GM19240 (cell line): ENCODE measurements around the gene ERBB4.

Experiments used
- DNase-seq: peaks from one replicate; pipeline ENCODE4 v3.0.0; 2011; ENCODE audit warnings: low spot score; ENCODE audit not compliant: insufficient read length

The ERBB4 gene

DNA sequence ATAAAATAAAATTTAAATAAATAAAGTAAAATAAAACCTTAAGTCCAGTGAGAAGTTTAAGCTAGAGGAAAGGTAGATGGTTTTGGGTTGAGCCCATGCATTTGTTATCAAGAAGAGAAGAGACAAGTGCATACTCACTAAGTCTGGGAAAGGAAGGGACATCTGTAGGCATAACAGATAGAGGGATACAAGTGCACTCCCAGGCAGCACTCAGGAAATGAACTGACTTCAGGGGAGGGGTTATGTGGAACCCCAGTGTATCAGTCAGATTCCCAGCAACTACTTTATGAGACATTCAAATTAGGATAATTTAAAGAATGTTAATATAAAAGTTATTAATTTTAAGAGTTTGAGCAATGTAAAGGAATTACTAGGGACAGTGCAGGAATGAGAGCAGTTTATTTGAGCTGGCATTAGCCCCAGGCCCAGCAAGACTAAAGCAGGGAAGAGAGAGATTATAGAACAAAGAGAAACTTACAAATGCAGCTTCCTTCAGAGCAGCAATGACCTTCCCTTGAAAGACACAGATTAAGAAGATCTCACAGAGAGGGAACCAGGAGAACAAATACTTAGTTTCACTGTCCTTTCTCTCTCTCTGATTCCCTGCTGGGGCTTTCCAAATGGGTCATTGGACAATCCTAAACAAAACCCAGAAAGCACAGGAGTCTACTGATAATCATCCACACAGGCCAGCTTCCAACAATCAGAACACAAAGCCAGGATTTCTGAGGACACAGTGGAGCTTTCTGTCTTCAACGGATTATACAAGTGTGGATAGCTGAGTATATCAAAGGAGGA lies 109.7 kb downstream of the ERBB4 start:
- DNase-seq: no peak

DNA sequence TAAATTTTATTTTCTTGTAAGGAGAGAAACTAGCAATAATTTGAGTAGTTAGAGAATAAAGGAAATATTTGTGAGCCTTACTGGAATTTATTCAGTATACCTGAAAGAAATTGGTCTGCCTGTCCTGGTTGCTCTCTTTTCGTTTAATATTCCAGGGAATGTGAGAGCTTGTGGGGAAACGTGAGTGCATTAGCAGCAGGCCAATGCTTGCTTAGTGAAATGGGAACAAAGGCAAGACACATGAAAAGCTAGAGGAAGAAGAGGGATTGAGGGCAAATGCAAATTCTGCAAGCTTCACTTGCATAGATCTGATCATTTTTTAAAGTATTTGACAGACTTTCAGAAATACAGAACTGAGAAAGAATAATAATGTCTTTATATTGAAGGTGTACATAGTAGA lies 111.0 kb downstream of the ERBB4 start:
- no peak for DNase-seq

DNA sequence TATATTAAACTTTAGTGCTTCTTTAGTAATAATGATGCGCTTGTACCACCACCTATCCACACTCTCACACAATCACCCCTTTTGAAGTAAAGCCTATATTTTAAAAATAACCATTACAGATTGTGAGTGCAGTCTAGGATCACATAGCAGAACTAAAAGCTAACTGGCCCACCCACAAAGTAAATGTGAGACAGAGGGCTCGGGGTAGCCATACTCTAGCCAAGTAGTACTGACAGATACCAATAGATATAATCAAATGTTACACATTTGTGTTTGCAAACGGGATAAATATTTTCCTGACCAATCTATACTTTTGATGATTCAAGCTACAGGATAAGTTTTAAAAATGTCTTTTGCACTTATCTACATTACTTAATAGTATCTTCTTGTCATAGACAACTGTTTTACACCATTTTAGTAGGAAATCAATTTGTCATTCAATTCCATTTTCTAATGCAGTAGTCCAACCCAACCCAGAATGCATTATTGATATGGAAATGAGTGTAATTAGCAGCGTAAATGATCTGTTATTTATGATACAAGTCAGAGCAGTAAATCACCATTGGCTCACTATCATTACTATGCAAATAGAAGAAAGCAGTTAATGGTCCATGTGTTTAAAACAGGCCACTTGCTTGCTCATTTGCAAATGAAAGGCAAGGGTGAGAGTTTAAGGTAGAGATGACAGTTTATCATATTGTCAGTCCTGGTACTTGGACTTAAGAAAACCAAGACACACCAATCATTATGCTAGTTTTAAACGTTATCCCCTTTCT lies 111.8 kb downstream of the ERBB4 start:
- DNase-seq: no peak

DNA sequence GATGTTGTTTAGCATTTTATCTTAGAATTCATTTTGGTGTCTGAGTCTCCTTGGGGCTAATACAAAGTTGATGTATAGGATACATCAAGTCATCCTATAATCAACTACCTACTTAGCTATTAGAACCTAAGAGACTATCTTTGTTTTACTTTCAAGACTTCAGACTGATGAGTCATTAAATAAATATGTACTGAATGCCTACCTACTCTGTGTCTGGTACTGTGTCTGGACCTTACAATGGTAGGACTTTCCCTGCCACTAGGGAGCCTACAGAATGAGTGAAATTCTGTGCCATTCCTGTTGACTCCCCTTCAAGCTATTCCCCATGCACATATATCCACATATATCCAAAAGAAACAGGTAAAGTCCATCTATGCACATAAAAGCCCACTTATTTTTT lies 114.5 kb downstream of the ERBB4 start:
- DNase-seq: no peak

DNA sequence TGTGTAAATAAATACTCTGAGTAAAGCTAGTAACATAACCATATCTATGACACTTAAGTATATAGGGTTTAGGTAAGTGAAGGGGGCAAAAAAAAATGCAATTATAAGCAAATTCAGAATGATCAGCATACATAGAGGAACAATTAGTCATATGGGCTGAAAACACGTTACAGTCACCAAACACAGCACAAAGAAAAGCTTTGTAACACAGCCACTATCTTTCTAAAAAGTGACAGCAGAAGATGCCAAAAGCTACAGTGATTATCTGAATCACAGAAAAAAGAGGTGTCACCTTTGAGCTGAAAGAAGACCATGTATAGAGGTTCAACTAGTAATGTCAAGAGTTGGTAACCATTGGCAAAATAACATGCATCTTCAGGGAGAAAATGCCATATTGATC lies 115.5 kb downstream of the ERBB4 start:
- DNase-seq: no peak

DNA sequence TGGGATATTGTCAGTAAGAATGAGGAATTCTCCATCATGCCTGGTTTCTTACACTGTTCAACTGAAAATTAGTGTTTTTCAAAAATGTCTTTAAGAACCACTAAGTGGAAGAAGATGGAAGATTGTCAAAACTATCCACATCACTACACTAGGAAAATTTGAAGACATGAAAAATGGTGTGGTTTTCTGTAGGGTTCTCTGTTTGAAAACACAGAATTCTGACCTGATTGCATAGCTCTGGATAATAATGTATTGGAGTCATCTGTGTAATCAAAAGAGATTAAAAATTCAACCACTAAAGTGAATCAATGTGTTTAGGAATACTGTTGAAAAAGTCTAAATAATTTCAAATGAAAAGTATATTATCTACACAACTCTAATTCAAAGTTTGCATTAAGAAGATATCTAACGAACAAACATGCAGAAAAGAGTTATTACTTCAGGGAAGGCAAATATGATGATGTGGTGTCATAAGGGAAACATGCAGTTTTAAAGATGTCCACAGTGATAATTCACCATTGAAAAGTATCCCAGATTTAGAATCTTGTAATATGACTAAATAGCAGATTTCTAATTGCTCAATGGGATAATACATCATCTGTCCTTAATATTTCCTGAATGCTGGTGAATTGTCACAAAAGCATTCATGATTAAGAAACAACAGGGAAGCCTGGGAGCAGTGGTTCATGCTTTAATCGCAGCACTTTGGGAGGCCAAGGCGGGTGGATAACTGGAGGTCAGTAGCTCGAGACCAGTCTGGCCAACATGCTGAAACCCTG lies 116.9 kb downstream of the ERBB4 start:
- no peak for DNase-seq

DNA sequence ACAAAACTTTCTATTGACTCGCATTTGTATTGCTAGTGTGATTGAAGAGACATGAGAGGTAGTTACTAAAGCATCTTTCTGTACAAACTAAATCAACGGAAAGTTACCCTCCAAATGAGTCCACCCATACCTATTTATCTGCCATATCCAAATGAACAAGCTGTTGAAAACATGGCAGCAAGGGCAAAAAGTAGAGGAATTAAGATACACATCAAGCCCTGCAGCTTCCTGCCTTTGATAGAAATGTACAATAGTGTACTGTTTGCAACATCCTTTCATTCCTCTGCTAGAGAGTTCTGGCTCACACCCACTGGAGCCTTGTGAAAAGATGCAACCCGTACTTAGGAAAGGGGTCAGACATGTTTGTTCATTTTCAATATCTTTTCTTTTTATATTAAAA lies 122.5 kb downstream of the ERBB4 start:
- no peak for DNase-seq

DNA sequence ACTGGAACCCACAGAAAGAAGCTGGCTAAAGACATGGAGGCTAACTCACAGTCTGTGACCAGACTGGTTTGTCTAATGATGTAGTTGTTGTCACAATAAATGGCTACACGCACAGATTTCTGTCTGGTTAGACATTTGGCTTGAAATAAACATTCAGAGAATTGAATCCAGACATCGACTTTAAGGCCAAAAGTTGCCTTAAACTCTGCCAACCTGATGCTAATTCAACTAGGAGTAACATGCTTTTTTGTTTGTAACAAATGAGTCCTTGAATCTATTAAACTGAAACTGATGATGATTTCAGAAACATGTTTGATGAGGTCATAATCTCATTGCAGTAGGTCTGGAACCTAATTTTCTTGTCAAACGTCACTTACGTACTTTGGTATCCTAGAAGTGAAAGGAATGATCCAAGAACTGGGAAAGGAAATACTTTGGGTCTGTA lies 123.8 kb downstream of the ERBB4 start:
- no peak for DNase-seq

DNA sequence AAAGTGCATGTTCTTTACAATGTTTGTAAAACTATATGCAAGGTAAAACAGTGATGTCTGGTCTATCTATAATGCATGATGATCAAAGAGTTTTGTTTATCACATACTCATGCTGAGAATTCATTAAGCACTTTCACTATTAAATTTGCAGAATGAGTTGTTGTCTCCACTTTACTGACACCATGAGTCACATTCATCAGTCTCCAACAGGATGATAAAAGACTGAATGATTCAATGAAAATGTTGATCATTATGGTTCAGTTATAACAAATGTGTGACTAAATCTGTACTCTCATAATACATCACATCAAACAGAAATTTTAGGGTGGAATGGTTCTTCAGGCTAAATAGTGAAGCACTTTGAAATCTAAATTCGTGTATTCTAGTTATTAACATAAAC lies 129.0 kb downstream of the ERBB4 start:
- DNase-seq: no peak

DNA sequence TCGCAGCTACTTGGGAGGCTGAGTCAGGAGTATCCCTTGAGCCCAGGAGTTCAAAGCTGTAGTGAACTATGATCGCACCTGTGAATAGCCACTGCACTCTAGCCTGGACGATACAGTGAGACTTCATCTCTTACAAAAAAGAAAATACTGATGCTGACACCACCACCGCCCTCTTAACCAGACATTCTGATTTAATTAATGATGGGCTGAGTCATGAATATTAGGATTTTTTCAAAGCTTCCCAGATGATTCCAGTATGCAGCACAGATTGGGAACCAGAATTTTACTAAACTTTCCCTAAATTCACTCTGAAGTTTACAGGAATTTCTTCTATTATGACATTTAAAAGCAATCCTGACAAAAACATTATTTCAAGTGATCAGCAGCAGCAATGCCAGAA lies 130.1 kb downstream of the ERBB4 start:
- no peak for DNase-seq

DNA sequence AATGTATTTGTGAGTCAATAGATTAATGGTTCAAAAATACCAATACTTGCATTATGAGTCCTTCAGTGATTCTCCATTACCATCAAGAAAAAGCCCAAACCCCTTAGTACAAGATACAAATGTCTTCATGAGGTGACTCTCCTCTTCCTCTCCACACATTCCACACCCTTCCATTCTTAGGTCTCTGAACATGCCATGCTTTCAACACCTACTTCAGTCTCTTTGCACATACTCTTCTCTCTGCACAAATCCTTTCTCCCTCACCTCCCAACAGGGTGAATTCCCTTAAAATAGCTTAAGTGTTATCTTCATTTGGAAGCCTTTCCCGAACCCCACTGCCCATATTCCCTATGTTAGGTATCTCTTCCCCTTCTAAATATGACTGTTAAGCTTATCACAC lies 131.9 kb downstream of the ERBB4 start:
- DNase-seq: no peak

DNA sequence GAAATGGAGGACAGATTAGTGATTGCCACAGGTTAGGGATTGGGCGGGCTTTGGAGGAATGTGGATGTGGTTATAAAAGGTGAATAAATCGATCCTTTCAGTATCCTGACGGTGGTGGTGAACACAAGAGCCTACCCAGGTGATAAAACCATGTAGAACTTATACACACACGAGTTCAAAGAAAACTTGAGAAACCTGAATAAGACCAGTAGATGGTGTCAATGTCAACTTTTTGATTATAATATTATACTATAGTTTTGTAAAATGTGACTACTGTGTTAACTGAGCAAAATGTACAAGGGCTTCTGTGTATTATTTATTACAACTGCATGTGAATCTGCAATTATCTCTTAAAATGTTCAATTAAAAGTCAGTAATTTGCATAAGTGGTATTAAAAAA lies 136.3 kb downstream of the ERBB4 start:
- no peak for DNase-seq

DNA sequence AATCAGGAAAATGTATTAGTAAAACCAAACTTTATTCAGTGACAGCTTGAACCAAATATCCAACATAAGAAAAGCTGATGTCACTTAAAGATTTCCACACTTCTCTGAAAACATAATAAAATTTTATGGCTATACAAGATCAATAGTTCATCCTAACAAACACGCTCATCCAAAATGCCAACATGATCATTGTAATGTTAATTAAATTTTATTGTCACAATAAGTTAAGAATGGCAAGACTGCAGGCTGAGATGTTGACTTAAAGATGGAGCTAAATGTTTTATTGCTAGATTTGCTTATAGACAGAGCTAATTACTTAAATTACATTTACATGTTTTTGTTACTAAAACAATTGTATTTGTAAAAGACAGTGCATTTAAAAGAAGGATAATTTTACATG lies 140.3 kb downstream of the ERBB4 start:
- no peak for DNase-seq

DNA sequence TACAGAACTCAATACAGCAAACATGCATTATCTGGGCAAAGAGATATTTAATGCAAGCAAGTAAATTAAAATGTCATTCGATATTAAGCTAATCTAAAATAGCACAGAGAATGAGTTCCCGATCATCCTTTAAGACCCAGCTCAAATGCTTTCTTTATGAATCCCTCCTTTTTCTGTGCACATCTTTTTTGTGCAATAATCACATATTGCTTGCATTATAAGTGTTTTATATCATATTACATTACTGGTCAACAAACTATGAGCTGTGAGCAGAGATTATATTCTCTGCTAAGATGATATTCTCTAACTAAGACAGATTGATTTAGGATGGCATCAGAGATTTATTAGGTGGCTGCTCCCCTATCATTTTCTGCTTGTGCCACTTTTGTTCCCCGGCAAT lies 146.1 kb downstream of the ERBB4 start:
- no peak for DNase-seq

DNA sequence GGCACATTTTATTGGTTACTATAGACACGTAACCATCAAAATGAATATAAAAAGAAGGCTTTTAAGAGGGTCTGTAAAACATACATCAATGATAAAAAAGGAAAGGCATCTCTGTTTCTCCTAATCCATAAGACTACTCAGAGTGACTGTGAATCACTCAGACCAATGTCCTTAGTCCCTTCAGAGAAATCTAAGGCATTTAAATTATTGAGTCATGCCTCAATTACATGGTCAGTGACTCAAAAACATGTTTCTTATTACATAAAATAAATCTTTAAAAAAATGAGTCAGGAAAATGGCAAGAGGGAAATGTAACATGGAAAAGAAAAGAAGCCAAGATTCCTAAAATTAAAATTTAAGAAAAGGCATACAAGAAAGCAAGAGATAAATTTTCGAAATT lies 146.6 kb downstream of the ERBB4 start:
- DNase-seq: no peak

DNA sequence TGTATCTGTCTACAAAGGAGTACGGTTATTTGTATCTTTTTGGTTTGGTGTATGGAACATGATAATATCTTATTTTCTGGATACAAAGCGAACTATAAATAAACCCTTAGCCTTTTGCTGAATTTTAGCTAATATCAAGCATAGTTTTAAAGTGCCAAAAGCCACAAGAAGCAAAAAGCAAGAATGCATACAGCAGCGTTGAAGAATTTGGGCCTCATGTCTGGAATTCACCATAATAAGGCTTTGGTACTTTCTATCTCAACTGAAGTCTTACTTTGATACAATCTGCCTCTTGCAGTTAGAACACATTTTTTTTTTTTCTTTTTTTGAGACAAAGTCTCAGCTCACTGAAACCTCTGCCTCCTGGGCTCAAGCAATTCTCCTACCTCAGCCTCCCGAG lies 151.5 kb downstream of the ERBB4 start:
- DNase-seq: no peak

DNA sequence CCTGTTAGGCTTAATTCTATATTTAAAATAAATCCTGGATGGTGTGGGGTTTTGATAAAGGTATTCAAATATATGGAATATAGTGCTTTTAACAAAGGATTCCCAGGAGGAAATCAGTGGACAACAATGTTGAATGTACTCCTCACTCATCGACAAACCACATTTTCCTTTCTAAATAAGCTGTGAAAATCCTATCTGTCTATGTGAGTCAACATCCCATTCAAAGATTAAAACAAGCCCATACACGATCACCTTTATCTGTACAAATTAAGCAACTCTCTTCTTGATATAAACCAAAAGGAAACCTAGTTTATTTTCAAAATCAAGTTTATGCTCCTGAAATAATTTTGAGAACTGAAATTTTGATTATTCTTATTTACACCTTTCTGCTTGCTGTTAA lies 153.4 kb downstream of the ERBB4 start:
- DNase-seq: no peak

DNA sequence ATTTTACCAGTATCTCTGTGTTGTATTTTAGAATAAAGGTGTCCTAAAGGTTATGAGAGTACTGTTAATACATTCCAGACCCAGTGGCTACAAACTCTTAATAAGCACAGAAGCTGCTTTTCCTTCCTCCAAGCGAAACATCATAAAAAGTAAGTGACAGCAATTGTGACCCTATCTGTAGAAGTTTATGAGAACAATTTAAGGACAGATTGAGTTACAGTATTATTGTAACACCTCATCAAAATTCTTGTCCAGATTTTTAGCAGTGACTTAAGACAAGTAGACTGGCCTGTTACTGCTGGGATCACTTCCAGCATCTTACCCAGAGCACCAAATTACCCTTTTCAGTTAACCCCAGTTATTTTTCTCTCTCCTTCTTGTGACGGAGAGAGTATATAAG lies 154.6 kb downstream of the ERBB4 start:
- DNase-seq: no peak

DNA sequence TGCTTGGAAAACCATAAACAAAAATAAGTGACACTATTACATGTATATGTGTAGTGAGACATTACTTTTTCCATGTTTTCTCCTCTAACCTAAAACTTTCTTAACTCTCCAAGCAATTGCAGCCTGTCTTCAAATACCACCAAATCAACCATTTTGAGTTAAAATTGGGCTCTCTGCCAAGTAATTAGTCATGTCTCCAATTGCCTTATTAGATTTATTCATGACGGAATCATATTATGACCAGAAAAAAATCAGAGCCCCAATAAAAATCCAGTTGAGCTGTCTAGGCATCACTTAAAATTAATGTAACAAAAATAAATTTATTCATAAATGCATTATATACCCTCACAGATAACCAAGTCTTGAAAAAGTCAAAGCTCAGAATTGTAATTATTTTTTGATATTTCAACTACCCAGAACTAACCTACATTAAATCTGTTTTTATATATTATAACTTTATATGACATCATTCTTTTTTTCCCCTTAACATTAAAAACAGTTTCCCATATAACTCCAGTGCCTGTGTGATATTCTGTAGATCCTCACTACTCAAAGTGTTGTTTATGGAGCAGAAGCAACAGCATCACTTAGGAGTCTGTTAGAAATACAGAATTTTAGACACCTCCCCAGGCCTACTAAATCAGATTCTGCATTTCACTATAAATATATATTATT lies 157.0 kb downstream of the ERBB4 start:
- no peak for DNase-seq

DNA sequence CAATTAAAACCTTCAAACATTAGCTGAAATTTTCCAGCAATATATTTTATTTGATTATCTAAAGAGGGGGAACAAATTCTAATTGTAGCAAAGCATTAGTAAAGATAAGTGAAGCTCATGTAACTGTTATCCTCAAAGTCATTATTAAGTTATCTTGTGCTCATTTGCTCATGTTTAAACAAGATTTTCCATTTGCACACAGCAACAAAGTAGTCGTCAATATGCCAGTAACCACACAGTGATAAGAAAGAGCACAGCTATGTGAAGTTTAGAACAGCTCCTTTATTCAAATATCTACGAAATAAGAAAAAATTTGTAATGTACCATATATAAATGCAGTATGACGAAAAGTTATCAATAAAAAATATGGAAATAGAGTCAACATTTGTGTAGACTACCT lies 159.5 kb downstream of the ERBB4 start:
- DNase-seq: no peak

DNA sequence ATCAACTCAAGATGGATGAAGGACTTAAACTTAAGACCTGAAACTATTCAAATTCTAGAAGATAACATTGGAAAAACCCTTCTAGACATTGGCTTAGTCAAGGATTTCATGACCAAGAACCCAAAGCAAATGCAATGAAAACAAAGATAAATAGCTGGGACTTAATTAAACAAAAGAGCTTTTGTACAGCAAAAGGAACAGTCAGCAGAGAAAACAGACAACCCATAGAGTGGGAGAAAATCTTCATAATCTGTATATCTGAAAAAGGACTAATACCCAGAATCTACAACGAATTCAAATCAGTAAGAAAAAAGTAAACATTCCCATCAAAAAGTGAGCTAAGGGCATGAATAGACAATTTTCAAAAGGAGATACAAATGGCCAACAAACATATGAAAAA lies 171.2 kb downstream of the ERBB4 start:
- no peak for DNase-seq
